ENCODE data around the gene CNN2.

CNN2 gene

DNA sequence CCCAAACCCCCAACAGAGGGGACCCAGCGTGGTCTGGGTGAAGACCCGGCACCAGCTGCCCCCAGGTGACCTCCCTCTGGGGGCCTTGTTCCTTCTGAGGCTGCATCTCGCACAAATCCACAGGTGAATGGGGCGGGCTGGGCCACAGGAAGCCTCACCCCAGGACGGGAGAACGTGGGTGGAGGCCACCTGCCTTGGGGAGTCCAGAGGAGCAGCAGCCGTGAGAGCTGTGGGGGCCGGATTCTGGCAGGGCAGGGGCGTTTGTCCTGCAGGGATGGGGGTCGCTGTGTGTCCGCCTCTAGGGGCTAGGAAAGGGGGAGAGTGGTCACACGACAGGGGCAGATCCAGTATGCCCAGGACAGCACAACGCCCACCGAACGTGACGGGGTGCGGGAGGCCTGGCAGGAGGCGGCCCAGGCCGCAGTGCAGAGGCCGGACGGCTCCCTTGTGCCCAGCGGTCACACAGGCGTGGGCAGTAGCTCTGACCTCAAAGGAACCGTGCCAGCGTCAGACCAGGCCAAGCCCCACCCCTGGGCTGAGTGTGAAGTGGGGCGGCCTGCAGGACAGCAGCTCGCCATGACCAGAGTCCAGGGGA, 62.1 kb downstream of the CNN2 start:
- TF ChIP-seq CTCF (IDR thresholded peaks at IDR 0.05; ENCODE audit: control extremely low read depth, extremely low read depth, low read depth, missing control alignments): no peak
- ChIA-PET POLR2A (interaction anchor here (0.5 to 1.4 kb wide), 4 partner anchors 11 to 251 kb away, joined by 3 to 4 read pairs (median 4); no protein-coding TSS in a partner anchor), CTCF (interaction anchor here (1.0 to 1.3 kb wide), 4 partner anchors 8 to 155 kb away, joined by 3 to 5 read pairs (median 4); no protein-coding TSS in a partner anchor)
- DNase-seq (ENCODE audit: extremely low spot score): no peak
